Activated CD4-positive, CD25-positive, alpha-beta regulatory T cell treated with anti-CD3 and anti-CD28 coated beads, Interleukin-2, amount 50 U/mL, for 16 hours (primary cell): ENCODE results near the gene R3HDM4.

Experiments
- DNase-seq: peaks from one replicate; pipeline ENCODE4 v3.0.0-alpha.2; 2020; ENCODE audit warnings: low read depth, low spot score

R3HDM4 gene

DNA sequence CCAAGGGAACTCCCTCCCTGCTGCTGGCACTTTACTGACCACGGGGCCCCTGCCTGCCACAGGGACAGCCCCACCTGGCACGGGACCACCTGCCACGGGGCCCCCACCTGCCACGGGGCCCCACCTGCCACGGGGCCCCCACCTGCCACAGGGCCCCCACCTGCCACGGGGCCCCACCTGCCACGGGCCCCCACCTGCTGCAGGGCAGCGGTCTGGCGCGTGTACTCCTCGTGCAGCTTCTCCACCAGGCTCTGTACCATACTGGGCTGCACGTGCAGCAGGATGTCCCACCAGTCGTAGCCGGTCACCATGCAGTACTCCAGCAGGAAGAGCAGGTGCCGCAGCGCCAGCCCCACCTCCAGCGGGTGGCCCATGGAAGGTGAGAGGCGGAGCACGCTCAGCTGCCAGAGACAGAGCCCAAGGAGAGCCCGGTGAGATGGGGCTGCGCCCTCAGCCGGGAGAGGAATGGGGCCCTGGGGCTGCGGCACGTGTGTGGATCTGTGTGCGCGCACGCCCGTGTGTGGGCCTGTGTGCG lies 36.2 kb downstream of the R3HDM4 start:
- DNase-seq: no peak

DNA sequence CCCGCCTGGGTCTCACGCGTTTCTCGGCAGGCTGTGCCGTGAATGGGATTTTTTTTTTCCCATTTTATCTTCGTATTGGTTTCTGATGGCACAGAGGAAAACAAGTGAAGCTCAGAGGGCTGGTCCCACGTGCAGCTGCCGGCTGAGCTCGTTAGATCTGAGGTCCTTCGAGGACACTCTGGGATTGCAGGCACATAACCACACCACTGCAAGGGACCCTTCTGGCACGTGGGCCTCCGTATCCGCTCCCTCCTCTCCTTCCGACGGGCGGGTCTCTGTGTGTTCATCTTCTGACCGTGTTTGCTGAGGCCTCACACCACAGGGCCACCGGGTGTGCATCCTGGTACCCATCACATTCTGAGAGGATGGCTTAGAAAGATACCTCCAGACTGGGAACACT lies 36.9 kb downstream of the R3HDM4 start:
- no peak for DNase-seq

DNA sequence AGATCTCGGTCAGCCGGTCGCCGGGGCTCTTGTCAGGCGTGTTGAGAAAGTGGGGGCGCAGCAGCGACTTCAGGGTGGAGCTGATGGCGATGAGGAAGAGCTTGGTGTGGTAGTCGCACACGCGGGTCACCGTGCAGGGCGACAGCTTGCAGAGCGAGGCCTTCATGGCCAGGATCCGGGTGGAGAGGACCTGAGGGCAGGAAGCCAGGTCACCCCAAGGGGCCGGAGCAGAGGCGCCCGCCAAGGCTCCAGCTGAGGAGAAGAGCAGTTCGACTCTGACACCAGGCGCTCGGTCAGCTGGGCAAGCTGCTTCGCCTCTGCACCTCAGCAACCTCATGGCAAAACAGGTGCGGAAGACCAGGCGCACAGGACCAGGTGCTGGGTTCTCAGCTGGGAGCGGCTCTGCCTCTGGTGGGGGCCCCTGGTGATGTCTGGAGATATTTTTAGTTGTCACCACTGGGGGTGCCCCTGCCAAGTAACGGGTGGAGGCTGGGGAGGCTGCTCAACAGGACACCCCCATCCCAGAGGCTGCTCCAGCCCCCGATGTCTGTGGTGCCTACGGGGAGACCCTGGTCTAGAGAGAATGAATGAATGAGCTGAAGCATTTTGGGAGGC lies 37.6 kb downstream of the R3HDM4 start:
- no peak for DNase-seq

DNA sequence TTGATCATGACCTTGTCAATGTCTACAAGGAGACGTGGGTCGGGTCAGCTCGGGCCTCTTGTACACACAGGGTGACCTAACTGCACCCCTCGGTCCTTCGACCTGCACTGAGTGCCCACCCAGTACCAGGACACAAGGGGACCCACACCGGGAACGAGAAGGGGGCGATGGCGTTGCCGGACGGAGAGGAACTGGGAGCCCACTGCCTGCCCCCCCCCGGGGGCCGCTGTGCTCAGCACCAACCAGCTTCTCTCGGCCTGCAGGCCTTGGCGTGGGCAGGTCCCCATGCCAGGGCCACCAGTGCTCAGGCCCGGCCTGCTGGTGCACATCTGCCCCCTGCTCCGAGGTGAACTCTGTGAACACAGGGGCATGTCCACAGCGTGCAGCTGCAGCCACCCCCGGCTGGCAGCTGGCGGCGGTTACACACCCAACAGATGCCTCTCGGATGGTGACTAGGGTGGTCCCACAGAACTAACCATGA lies 39.4 kb downstream of the R3HDM4 start:
- no peak for DNase-seq

DNA sequence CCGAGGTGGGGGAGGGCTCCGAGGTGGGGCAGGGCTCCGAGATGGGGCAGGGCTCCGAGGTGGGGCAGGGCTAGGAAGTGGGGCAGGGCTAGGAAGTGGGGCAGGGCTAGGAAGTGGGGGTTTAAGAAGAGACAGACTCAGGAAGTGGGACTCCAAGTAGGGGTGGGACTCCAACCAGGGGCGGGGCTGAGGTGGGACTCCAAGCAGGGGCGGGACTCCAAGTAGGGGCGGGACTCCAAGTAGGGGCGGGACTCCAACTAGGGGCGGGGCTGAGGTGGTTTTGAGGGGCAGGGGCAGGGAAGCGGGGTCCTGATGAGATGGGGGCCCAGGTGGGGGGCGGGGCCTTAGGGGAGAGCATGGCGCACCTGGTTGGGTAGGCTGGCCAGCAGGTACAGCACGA lies 39.9 kb downstream of the R3HDM4 start:
- peak; percentile 59 for DNase-seq

- DNase-seq: peak; percentile 66
Observed at GRCh38 chr19:872266-872951, 40.6 kb downstream of the R3HDM4 start.

- peak; percentile 26 for DNase-seq
Observed at GRCh38 chr19:871446-872265, 41.4 kb downstream of the R3HDM4 start.

- DNase-seq: no peak
Observed at GRCh38 chr19:870963-871401, 42.0 kb downstream of the R3HDM4 start.

- no peak for DNase-seq
Observed at GRCh38 chr19:870314-870713, 42.7 kb downstream of the R3HDM4 start.

- DNase-seq: no peak
Observed at GRCh38 chr19:869245-870177, 43.5 kb downstream of the R3HDM4 start.

- DNase-seq: no peak
Observed at GRCh38 chr19:868458-869244, 44.4 kb downstream of the R3HDM4 start.

- DNase-seq: no peak
Observed at GRCh38 chr19:867855-868457, 45.1 kb downstream of the R3HDM4 start.

DNA sequence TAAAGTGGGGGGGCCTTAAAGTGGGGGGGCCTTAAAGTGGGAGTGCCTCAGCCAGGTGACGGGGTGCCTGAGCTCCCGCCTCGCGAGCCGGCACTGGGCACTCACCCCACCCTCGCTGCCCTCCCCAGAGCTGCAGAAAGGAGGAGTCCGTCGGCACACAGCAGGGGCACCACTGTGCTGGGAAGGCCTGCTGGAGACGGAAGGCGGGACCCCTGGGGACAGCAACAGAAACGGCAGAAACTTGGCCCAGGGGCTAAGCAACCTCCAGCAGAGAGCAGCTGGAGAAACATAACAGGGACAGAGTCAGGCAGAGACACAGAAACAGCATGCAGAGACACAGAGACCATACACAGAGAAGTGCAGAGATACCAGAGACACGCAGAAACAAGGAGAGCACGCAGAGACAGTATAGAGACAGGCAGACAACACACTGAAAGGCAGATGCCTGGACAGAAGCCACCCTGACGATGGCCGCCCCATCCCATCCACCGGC lies 45.7 kb downstream of the R3HDM4 start:
- no peak for DNase-seq

- DNase-seq: no peak
Observed at GRCh38 chr19:866769-867300, 46.2 kb downstream of the R3HDM4 start.

- DNase-seq: no peak
Observed at GRCh38 chr19:863315-863620, 49.8 kb downstream of the R3HDM4 start.

GRCh38 chr19:862581-863314 lies 50.3 kb downstream of the R3HDM4 start:
- peak; percentile 56 for DNase-seq

- peak; percentile 45 for DNase-seq
Observed at GRCh38 chr19:861756-862580, 51.1 kb downstream of the R3HDM4 start.

GRCh38 chr19:861141-861755 lies 51.8 kb downstream of the R3HDM4 start:
- DNase-seq: no peak
